Stimulated activated CD8-positive, alpha-beta memory T cell treated with anti-CD3 and anti-CD28 coated beads, Interleukin-12 subunit alpha, Interleukin-12 subunit beta, amount 100 ng/mL, for 4 hours (primary cell): Measurements from ENCODE around the gene LRMDA.

ENCODE experiments used
- DNase-seq: peaks from one replicate; pipeline ENCODE4 v3.0.0-alpha.2; 2020; ENCODE audit warnings: low read depth

LRMDA gene

GRCh38 chr10:75716506-75716905 is 285.1 kb downstream of the LRMDA start:
- DNase-seq = no peak

DNA sequence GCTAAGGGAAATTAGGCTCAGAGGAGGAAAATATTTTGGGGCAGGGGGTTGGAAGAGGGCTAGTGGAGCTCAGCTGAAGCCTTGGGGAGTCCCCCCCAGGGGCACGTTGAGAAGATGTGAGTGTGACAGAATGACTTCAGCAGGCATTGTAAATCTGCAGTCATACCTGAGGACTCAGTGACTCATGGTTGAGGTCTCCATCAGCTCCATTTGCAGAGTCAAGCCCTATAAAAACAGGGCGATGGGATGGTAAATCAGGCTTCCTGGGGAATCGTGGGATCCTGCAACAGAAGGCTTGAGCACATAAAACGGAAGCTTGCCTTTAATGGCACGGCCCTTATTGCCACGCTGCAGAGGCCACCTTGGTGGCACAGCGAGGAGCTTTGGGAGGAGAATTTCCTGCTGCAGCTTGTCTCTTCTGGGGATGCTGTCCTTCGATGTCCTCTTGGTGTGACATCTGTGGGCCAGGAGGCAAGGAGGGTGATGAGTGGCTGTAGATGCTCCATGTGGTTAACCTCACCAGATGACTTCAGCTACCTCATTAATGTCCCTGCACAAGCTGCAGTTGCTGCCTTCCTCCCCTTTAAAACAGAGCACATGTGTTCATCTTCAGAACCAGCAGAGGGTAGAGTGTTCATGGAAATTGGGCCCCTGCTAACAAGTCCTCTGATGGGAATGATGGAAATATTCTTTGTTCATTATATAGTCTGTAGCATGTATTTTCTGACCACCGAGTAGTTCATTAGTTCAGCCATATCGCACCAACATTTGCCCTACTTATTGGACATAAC is 285.9 kb downstream of the LRMDA start:
- no peak for DNase-seq

DNA sequence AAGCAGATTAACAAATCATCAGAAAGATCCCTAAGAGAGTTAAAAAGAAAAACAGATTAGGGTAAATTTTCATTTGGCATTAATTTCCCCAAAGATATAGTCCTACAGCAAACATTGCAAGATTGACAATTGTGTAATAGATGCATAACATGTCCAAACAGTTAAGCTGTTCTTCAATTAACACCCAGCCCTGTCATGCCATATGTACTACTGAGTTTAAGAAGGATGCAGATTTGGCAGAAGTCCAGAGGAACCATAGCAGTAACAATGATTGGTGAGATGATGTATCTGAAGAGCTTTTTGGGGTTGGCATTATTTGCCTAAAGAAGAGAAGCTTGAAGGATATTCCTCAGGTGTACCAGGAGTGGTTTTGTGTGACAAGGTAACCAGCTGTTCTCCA is 287.6 kb downstream of the LRMDA start:
- DNase-seq = no peak

- no peak for DNase-seq
Observed at GRCh38 chr10:75720157-75720556, 288.7 kb downstream of the LRMDA start.

GRCh38 chr10:75722020-75722419 is 290.6 kb downstream of the LRMDA start:
- DNase-seq = no peak

DNA sequence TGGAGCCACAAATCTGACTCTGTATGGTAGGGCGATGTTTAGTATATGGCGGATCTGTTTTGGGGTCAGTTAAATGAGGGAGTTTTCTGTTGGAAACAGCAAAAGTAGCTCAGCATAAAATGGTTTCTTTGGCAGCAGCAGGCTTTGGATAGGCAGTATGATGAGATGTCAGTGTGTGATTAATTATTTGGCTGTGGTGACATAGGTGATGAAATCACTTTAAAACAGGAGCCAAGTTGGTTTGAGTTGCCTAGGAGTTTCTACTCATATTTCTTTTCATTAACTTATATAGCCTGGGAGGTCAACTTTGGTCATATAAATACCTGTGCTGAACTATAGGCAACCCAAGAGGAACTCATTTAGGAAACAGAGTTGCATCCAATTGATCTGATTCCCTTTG is 291.2 kb downstream of the LRMDA start:
- no peak for DNase-seq

- no peak for DNase-seq
Observed at GRCh38 chr10:75723319-75723980, 292.0 kb downstream of the LRMDA start.

GRCh38 chr10:75724047-75724446 is 292.6 kb downstream of the LRMDA start:
- DNase-seq = no peak

DNA sequence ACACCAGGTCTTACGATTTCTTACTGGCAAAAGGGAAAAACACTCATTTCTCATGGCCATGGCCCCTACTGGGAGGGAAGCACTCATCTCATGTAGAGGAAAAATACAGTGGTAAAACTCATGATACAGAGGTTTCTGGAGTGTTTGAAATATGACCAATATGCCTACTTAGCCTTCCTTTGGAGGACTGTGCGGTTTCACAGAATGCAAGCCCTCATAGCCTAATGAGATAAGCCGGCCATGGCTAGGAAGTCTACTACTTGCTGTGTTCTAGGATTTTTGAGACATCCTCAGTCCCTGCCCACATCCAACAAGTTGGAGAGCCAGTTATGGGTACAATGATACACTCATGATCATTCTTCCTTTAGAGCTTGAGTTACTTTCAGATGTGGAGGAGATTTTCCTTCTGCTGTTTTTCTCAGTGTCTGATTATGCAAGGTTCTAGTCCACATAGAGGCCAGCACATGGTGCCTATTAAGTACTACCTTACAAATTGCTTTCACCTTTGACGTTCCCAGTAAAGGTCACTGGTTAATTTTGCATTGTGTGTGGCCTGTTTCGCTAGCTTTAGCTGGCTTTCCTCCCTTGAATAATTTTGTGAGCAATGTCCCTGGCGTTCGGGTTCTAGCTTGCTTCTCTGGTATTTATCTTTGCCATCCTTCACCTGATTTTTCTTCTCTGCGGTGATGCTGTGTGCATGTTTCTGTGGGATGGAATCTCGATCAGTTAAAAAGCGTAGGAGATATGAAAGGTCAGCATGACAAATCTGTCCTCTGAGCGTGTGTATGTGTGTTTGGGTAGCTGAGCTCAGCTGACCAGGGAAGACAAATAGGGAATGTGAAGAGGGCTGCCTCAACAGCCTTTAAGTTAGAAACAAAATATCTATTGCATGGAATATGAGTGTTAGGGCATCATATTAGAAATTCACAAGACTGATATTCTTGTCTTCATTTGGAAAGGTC is 295.4 kb downstream of the LRMDA start:
- DNase-seq = no peak

GRCh38 chr10:75730847-75731246 is 299.4 kb downstream of the LRMDA start:
- no peak for DNase-seq

DNA sequence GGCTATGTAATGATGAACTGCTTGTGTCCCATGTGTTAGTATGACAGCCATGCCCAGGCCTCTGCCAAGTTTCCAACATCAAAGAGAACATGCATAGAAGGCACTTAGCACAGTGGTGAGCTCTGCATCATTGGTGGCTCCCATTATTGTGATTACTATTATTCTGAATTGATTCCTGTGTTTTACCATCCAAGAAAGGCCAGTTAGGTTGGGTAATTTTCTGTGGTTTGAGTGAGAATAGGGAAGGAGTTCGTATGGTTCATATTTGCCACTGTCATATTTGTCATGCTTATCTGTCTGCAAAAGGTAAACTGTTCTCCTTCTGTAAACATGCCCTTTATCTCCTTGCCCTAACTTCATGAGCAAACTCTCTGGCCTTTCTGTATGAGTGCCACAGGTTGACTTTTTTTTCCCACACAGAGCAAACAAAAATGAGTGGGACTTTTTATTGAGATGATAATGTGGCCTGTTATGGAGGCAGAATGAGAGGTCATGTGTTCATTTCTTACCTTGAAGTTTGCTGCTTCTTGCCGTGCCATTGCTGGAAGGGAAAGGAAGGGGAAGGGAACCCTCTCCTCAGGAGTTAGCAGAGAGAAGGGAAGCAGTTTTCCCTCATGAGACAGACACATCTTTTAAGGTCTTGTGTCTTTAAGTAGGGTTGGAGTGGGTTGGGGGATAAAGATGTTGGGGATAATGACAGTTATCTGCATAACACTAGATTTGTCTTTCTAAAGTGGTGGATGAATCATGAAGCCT is 301.9 kb downstream of the LRMDA start:
- DNase-seq = no peak

DNA sequence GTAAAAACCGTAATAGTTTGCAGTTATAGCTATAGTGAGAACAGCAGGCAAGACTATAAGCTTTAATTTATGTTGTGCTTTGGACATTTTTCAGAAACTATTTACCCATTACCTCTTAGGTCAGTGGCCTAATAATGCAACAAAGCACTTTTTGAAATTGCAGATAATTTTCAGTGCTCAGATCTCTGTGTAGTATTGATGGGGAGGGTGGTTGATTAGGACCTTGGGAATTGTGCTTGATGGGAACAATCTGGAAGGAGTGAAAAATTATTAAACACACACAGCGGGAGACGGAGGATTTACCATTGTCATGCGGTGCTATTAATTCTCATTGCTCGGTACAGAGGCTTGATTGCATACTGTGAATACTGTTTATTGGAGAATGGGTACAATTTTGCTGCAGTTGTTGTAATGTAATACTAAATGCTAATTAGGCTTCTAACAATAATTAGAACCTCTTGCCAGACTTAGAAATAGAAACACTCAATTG is 304.8 kb downstream of the LRMDA start:
- no peak for DNase-seq

GRCh38 chr10:75736889-75737579 is 305.6 kb downstream of the LRMDA start:
- DNase-seq = no peak

- no peak for DNase-seq
Observed at GRCh38 chr10:75737580-75737949, 306.1 kb downstream of the LRMDA start.

GRCh38 chr10:75738924-75739323 is 307.5 kb downstream of the LRMDA start:
- DNase-seq = no peak

DNA sequence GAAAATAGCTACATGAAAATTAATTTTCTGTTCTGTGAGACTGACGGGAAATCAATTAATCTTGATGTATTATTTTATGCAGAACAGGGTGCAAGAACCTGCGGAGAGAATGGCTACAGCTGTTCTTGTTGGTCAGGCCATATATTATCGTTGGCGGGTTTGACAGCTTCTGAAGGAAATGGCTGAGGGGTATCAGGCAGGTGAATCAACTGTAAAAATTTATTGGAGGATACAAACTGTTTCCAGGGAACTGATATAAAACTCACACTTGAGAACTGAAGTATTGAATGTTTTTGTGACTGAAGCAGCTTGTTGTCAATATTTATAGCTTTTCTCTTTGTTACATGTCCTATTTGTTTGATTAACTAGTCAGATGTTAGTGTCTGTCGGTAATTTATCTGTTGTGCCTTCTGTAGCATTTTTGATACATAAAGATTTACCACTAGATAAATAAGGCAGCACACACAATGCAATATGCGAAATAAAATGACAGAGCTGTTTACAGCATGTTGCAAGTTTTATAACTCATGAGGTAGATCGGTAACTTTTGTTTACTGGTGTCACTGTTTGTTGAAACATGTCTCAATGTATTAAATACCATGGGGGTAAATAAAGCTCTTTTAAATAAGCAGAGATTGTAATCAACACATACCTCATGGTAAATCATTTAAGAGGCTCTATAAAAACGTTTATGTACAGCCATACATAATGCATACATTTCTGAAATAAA is 308.2 kb downstream of the LRMDA start:
- DNase-seq = no peak

- DNase-seq = no peak
Observed at GRCh38 chr10:75740541-75740940, 309.1 kb downstream of the LRMDA start.

- DNase-seq = no peak
Observed at GRCh38 chr10:75742355-75742754, 310.9 kb downstream of the LRMDA start.

DNA sequence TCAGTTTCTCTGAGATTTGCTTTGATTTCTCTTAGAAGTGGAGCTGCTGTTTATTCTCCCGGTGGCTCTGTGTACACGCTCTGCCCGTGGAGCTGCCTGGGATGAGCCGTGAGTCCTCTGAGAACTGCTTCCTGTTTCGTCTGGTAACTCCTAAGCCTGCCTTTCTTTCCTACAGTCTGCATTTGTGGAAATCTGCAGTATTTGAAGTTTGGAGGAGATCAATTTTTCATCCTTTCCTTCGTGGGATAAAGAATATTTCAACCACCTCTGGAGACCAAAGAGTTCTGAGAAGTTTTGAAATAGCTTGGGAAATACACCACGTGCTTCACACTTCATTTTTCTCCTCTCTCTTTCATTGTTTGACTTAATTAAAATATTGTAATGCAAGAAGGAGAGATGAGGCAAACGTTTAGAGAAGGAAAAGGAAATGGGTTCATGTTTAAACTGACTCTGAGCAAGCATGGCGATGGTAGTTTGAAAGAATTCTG is 311.9 kb downstream of the LRMDA start:
- no peak for DNase-seq

- DNase-seq = no peak
Observed at GRCh38 chr10:75744261-75744660, 312.8 kb downstream of the LRMDA start.
